ENCODE data around the gene TNFRSF4. TPM values are rescaled to one million over a fixed set of nuclear protein-coding genes. Genes with fewer than 3 reads are reported as not detected.

TNFRSF4 gene
- total RNA-seq, 1 donor from 2014 or later = 0.36 TPM

- ATAC-seq = no peak
These were observed 46.0 kb downstream of the TNFRSF4 start for GRCh38 chr1:1167841-1168450.

GRCh38 chr1:1167398-1167821 lies 46.5 kb downstream of the TNFRSF4 start:
- ATAC-seq = no peak

GRCh38 chr1:1166642-1167397 lies 47.1 kb downstream of the TNFRSF4 start:
- ATAC-seq = no peak

- ATAC-seq = no peak
These were observed 48.0 kb downstream of the TNFRSF4 start for GRCh38 chr1:1165900-1166421.

GRCh38 chr1:1165485-1165884 lies 48.5 kb downstream of the TNFRSF4 start:
- no peak for ATAC-seq

GRCh38 chr1:1164701-1165451 lies 49.1 kb downstream of the TNFRSF4 start:
- peak; percentile 65 for ATAC-seq

GRCh38 chr1:1164361-1164700 lies 49.6 kb downstream of the TNFRSF4 start:
- ATAC-seq = no peak

- no peak for ATAC-seq
These were observed 50.3 kb downstream of the TNFRSF4 start for GRCh38 chr1:1163538-1164070.

- ATAC-seq = peak; percentile 79
These were observed 51.1 kb downstream of the TNFRSF4 start for GRCh38 chr1:1162597-1163537.

GRCh38 chr1:1161683-1162079 lies 52.3 kb downstream of the TNFRSF4 start:
- no peak for ATAC-seq

Other genes with a start within 250 kb of the TNFRSF4 start
- gene PLEKHN1, start 247.7 kb downstream of the TNFRSF4 start, total RNA-seq = 26.4 TPM
- gene PERM1, start 232.1 kb downstream of the TNFRSF4 start, total RNA-seq = not detected
- 15.7 TPM for gene HES4, start 214.1 kb downstream of the TNFRSF4 start, total RNA-seq
- 12.1 TPM for gene ISG15, start 200.7 kb downstream of the TNFRSF4 start, total RNA-seq
- 41.0 TPM for gene AGRN, start 194.0 kb downstream of the TNFRSF4 start, total RNA-seq
- gene RNF223, start 139.8 kb downstream of the TNFRSF4 start, total RNA-seq = 22.3 TPM
- gene C1orf159, start 98.1 kb downstream of the TNFRSF4 start, total RNA-seq = 9.4 TPM
- gene TTLL10, start 40.3 kb downstream of the TNFRSF4 start, total RNA-seq = 1.0 TPM
- 16.3 TPM for gene TNFRSF18, start 7.6 kb downstream of the TNFRSF4 start, total RNA-seq
- gene SDF4, start 17.8 kb upstream of the TNFRSF4 start, total RNA-seq = 69.9 TPM
- 8.4 TPM for gene B3GALT6, start 18.1 kb upstream of the TNFRSF4 start, total RNA-seq
- gene C1QTNF12, start 32.6 kb upstream of the TNFRSF4 start, total RNA-seq = 3.9 TPM
- 45.0 TPM for gene UBE2J2, start 59.7 kb upstream of the TNFRSF4 start, total RNA-seq
- 2.8 TPM for gene SCNN1D, start 66.3 kb upstream of the TNFRSF4 start, total RNA-seq
- 35.3 TPM for gene ACAP3, start 93.8 kb upstream of the TNFRSF4 start, total RNA-seq
- gene PUSL1, start 94.4 kb upstream of the TNFRSF4 start, total RNA-seq = 23.0 TPM
- 54.0 TPM for gene INTS11, start 110.5 kb upstream of the TNFRSF4 start, total RNA-seq
- gene CPTP, start 110.6 kb upstream of the TNFRSF4 start, total RNA-seq = 25.1 TPM
- 0.56 TPM for gene TAS1R3, start 117.1 kb upstream of the TNFRSF4 start, total RNA-seq
- 48.5 TPM for gene DVL1, start 135.3 kb upstream of the TNFRSF4 start, total RNA-seq
- 2.0 TPM for gene MXRA8, start 144.4 kb upstream of the TNFRSF4 start, total RNA-seq
- 117 TPM for gene AURKAIP1, start 161.1 kb upstream of the TNFRSF4 start, total RNA-seq
- gene CCNL2, start 185.2 kb upstream of the TNFRSF4 start, total RNA-seq = 58.3 TPM
- gene MRPL20, start 193.1 kb upstream of the TNFRSF4 start, total RNA-seq = 89.2 TPM
- 11.9 TPM for gene ANKRD65, start 207.1 kb upstream of the TNFRSF4 start, total RNA-seq
- 29.4 TPM for gene VWA1, start 221.5 kb upstream of the TNFRSF4 start, total RNA-seq
- 2.1 TPM for gene ATAD3C, start 235.5 kb upstream of the TNFRSF4 start, total RNA-seq

Data from esophagus mucosa (tissue), 1 donor.